HEK293 (cell line): ENCODE results near the gene DPYSL3.

ENCODE experiments used
- CTCF ChIA-PET: fragments of 350-600 bp; formaldehyde crosslinking; extraction: SDS; loops from one replicate; lab custom pipeline; 2021; ENCODE audit warnings: antibody characterized with exemption; lab: Yijun Ruan, JAX
- POLR2A ChIA-PET: fragments of 300-600 bp; formaldehyde crosslinking; extraction: SDS; loops from one replicate; lab custom pipeline; 2020; ENCODE audit warnings: antibody characterized with exemption, inconsistent platforms; lab: Yijun Ruan, JAX
- H3K27ac ChIP-seq: fragments of 200-500 bp; sonication (Bioruptor generic); 2 replicates; pipeline ENCODE4 v1.5.1; 2014; ENCODE audit warnings: low read depth, low read length, control low read depth, inconsistent platforms; ENCODE audit errors: extremely low read depth
- H3K36me3 ChIP-seq, 2 experiments: fragments of 200-500 bp in 1 of 2; sonication (Bioruptor generic) in 1 of 2; 1 replicate in 1 of 2; 2 replicates in 1 of 2; pipeline ENCODE4 v1.5.1; 2014 to 2017; ENCODE audit warnings: inconsistent platforms in 2 of 2, low read length in 2 of 2; ENCODE audit not compliant: control insufficient read depth in 2 of 2, insufficient read depth in 1 of 2
- H3K4me1 ChIP-seq: fragments of 200-500 bp; sonication (Bioruptor generic); 2 replicates; pipeline ENCODE4 v1.5.1; 2014; ENCODE audit warnings: mild to moderate bottlenecking, low read length, inconsistent platforms; ENCODE audit not compliant: control insufficient read depth, insufficient read depth
- H3K4me3 ChIP-seq: 2 replicates; pipeline ENCODE4 v1.5.1; 2011; ENCODE audit warnings: low read depth, mild to moderate bottlenecking, control low read depth, low read length, moderate library complexity
- H3K9me3 ChIP-seq: fragments of 200-500 bp; sonication (Bioruptor generic); 2 replicates; pipeline ENCODE4 v1.5.1; 2014; ENCODE audit warnings: low read depth, low read length, inconsistent platforms; ENCODE audit not compliant: control insufficient read depth, insufficient read depth
- GFI1B ChIP-seq: fragments of 450-650 bp; formaldehyde crosslinking; IDR thresholded peaks from 2 replicates; pipeline ENCODE4 v1.5.1; 2016; ENCODE audit warnings: missing biosample characterization, missing genetic modification characterization
- SETDB1 ChIP-seq: IDR thresholded peaks from one replicate; pipeline ENCODE4 v1.6.1; 2017; ENCODE audit warnings: mild to moderate bottlenecking, low read length, moderate library complexity, mixed read lengths; ENCODE audit not compliant: insufficient read length
- TRIM28 ChIP-seq: IDR thresholded peaks from 2 replicates; pipeline ENCODE4 v1.6.1; 2011; ENCODE audit warnings: low read length, control low read depth, borderline replicate concordance
- ZNF121 ChIP-seq: fragments of 450-650 bp; formaldehyde crosslinking; IDR thresholded peaks from 2 replicates; pipeline ENCODE4 v1.5.1; 2016; ENCODE audit warnings: missing biosample characterization, missing genetic modification characterization
- ZNF138 ChIP-seq: fragments of 450-650 bp; formaldehyde crosslinking; IDR thresholded peaks from 2 replicates; pipeline ENCODE4 v1.5.1; 2016; ENCODE audit warnings: missing biosample characterization, missing genetic modification characterization, borderline replicate concordance
- ZNF155 ChIP-seq: fragments of 450-650 bp; formaldehyde crosslinking; IDR thresholded peaks from 2 replicates; pipeline ENCODE4 v1.5.1; 2016; ENCODE audit warnings: missing biosample characterization, missing genetic modification characterization
- ZNF544 ChIP-seq: fragments of 450-650 bp; formaldehyde crosslinking; IDR thresholded peaks from 2 replicates; pipeline ENCODE4 v1.5.0; 2017; ENCODE audit warnings: missing biosample characterization, missing genetic modification characterization
- ZNF560 ChIP-seq: fragments of 450-650 bp; formaldehyde crosslinking; IDR thresholded peaks from 2 replicates; pipeline ENCODE4 v1.5.1; 2017; ENCODE audit warnings: missing biosample characterization, missing genetic modification characterization, borderline replicate concordance
- ZNF658 ChIP-seq: fragments of 450-650 bp; formaldehyde crosslinking; IDR thresholded peaks from 2 replicates; pipeline ENCODE4; 2016; ENCODE audit warnings: missing biosample characterization, missing genetic modification characterization
- ZNF664 ChIP-seq: fragments of 450-650 bp; formaldehyde crosslinking; IDR thresholded peaks from 2 replicates; pipeline ENCODE4 v1.5.1; 2016; ENCODE audit warnings: missing biosample characterization, missing genetic modification characterization
- ZNF76 ChIP-seq: fragments of 450-650 bp; formaldehyde crosslinking; IDR thresholded peaks from 2 replicates; pipeline ENCODE4; 2016; ENCODE audit warnings: low read depth, missing biosample characterization, missing genetic modification characterization, borderline replicate concordance
- TF ChIP-seq, protein P1 (sequence below): fragments of 450-650 bp; formaldehyde crosslinking; IDR thresholded peaks from 2 replicates; pipeline ENCODE4 v1.5.1; 2016; ENCODE audit warnings: missing biosample characterization, missing genetic modification characterization
- TF ChIP-seq, protein P2 (sequence below): fragments of 450-650 bp; formaldehyde crosslinking; IDR thresholded peaks from 2 replicates; pipeline ENCODE4 v1.5.1; 2016; ENCODE audit warnings: missing biosample characterization, missing genetic modification characterization
- TF ChIP-seq, protein P3 (sequence below): fragments of 450-650 bp; formaldehyde crosslinking; IDR thresholded peaks from 2 replicates; pipeline ENCODE4 v1.5.1; 2016; ENCODE audit warnings: missing biosample characterization, missing genetic modification characterization
- TF ChIP-seq, protein P4 (sequence below): fragments of 450-650 bp; formaldehyde crosslinking; IDR thresholded peaks from 2 replicates; pipeline ENCODE4 v1.5.1; 2016; ENCODE audit warnings: missing biosample characterization, missing genetic modification characterization
- TF ChIP-seq, protein P5 (sequence below): fragments of 450-650 bp; formaldehyde crosslinking; IDR thresholded peaks from 2 replicates; pipeline ENCODE4 v1.5.1; 2016; ENCODE audit warnings: missing biosample characterization, missing genetic modification characterization
- TF ChIP-seq, protein P6 (sequence below): fragments of 450-650 bp; IDR thresholded peaks from 2 replicates; pipeline ENCODE4 v1.5.1; 2018; ENCODE audit warnings: missing biosample characterization, missing genetic modification characterization

DPYSL3 gene

DNA sequence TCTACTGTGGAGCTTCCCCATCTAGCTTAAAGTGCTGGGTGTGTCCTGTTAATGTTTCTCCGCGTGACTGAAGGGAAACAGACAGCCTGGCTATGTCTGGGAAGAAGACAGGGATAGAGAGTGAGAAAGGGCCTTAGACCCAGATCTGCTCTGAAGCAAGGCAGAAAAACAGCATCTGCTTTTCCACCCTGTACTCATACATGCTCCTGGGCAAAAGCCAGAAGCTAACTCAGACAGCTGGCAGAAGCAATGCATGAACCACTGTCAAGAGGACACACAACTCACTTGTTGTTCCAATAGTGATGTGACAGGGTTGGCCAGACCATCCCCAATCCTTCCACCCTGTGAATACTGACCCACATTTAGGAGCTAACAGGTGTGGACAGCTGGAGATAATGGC, 63.3 kb downstream of the DPYSL3 start:
- ChIA-PET POLR2A (interaction anchor here (0.5 kb wide), 1 partner anchor 143 kb away, joined by 4 read pairs; no protein-coding TSS in a partner anchor), CTCF (interaction anchor here (0.6 to 1.8 kb wide), 3 partner anchors 113 to 726 kb away, joined by 3 to 7 read pairs (median 4); no protein-coding TSS in a partner anchor)

DNA sequence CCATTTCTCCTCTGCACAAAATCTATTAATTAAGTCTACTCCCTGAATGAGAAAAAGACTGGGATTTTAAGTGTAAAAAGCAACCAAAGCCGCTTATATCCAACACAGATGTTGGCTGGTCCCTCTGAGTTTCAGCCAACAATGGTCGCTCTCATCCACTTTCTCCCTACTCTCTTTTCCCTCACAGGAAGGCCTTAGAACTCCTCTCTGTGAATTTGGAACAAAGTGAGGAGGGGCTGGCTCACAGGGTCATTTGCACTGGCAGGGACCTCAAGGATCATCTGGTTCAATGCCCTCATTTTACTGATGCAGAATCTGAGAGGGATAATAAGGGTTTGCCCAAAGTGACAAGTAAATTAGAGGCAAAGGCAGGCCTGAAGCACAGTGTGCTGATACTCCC, 64.0 kb downstream of the DPYSL3 start:
- Histone ChIP-seq H3K4me3 (no peak overlapping the region), H3K9me3 (no peaks in the 10 kb centered on the region), H3K27ac (no peak overlapping the region), H3K4me1 (peaks cover 2% of the 10 kb centered on the region; the same call in 1 of the 2 replicates), H3K36me3 (no peaks in the 10 kb centered on the region)
- CTCF ChIA-PET: interaction anchor here (1.8 kb wide), 1 partner anchor 114 kb away, joined by 7 read pairs; no protein-coding TSS in a partner anchor
- TF ChIP-seq ZNF664 (no peak), ZNF121 (no peak)
- POLR2A ChIA-PET: no interaction called here

More for the DNA sequence above, 63.3 kb downstream of the DPYSL3 start:
- no peaks in the 10 kb centered on the region for H3K36me3 ChIP-seq
- H3K27ac ChIP-seq: no peak overlapping the region
- H3K4me1 ChIP-seq: peaks cover 2% of the 10 kb centered on the region; the same call in 1 of the 2 replicates
- TF ChIP-seq, protein P1, sequence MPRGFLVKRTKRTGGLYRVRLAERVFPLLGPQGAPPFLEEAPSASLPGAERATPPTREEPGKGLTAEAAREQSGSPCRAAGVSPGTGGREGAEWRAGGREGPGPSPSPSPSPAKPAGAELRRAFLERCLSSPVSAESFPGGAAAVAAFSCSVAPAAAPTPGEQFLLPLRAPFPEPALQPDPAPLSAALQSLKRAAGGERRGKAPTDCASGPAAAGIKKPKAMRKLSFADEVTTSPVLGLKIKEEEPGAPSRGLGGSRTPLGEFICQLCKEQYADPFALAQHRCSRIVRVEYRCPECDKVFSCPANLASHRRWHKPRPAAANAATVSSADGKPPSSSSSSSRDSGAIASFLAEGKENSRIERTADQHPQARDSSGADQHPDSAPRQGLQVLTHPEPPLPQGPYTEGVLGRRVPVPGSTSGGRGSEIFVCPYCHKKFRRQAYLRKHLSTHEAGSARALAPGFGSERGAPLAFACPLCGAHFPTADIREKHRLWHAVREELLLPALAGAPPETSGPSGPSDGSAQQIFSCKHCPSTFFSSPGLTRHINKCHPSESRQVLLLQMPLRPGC: no peak
- no peak overlapping the region for H3K4me3 ChIP-seq
- no peaks in the 10 kb centered on the region for H3K9me3 ChIP-seq

DNA sequence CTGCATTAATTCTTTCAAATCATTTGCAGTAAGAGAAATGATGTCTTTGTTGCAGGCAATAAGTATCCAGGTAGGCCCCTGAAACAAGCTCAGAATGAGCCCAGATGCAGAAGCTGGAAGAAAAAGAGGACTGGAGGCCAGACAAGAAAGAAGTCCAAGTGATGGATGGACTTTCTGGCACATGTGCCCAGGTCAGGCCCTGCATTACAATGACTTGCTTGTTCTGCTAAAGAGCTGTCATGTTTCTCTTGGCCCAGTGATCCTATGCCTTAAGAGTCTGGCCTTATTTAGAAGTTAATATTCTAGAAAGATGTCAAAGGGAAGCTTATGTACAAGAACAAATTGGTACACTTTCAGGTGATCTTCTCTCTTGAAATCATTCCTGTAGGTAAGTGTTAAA, 64.8 kb downstream of the DPYSL3 start:
- H3K4me3 ChIP-seq: no peak overlapping the region
- no peaks in the 10 kb centered on the region for H3K9me3 ChIP-seq
- H3K36me3 ChIP-seq: no peaks in the 10 kb centered on the region
- CTCF ChIA-PET: interaction anchor here (0.6 to 0.7 kb wide), 2 partner anchors 9 to 91 kb away, joined by 3 read pairs; no protein-coding TSS in a partner anchor
- no peak for TF ChIP-seq ZNF560
- TF ChIP-seq GFI1B: no peak
- POLR2A ChIA-PET: no interaction called here
- H3K4me1 ChIP-seq: no peaks in the 10 kb centered on the region; the same call in 1 of the 2 replicates
- H3K27ac ChIP-seq: no peak overlapping the region

DNA sequence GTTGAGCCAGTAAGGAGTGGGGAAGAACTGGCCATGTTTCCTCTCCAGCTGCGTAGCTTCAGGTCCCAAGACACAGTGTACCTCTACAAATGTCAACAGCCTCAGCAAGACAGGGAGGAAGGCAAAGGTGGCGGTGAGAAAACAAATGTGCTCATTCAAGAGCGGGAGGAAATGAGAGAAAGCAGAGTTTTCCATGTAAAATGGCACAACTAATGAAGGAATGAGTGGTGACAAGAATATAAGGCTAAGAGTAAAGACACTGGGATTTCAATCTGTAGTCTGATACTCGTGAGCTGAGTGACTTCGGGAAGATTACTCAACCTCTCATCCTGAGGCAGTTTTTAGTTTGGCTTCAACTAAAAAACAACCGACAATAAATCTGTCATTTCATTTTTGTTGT, 67.6 kb downstream of the DPYSL3 start:
- H3K27ac ChIP-seq: no peak overlapping the region
- ChIA-PET CTCF (interaction anchor here (0.7 kb wide), 1 partner anchor 10 kb away, joined by 5 read pairs; no protein-coding TSS in a partner anchor), POLR2A (no interaction called here)
- peaks cover 3% of the 10 kb centered on the region; the same call in 1 of the 2 replicates for H3K4me1 ChIP-seq
- H3K4me3 ChIP-seq: no peak overlapping the region
- H3K36me3 ChIP-seq: no peaks in the 10 kb centered on the region
- no peaks in the 10 kb centered on the region for H3K9me3 ChIP-seq
- TF ChIP-seq, protein P2, sequence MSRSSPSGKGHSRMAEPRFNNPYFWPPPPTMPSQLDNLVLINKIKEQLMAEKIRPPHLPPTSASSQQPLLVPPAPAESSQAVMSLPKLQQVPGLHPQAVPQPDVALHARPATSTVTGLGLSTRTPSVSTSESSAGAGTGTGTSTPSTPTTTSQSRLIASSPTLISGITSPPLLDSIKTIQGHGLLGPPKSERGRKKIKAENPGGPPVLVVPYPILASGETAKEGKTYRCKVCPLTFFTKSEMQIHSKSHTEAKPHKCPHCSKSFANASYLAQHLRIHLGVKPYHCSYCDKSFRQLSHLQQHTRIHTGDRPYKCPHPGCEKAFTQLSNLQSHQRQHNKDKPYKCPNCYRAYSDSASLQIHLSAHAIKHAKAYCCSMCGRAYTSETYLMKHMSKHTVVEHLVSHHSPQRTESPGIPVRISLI (tag by site-specific recombination): no peak
- TF ChIP-seq SETDB1: no peak
- no peak for TF ChIP-seq ZNF544
- TF ChIP-seq ZNF138 (tag by site-specific recombination): no peak
- TF ChIP-seq, protein P3, sequence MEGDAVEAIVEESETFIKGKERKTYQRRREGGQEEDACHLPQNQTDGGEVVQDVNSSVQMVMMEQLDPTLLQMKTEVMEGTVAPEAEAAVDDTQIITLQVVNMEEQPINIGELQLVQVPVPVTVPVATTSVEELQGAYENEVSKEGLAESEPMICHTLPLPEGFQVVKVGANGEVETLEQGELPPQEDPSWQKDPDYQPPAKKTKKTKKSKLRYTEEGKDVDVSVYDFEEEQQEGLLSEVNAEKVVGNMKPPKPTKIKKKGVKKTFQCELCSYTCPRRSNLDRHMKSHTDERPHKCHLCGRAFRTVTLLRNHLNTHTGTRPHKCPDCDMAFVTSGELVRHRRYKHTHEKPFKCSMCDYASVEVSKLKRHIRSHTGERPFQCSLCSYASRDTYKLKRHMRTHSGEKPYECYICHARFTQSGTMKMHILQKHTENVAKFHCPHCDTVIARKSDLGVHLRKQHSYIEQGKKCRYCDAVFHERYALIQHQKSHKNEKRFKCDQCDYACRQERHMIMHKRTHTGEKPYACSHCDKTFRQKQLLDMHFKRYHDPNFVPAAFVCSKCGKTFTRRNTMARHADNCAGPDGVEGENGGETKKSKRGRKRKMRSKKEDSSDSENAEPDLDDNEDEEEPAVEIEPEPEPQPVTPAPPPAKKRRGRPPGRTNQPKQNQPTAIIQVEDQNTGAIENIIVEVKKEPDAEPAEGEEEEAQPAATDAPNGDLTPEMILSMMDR (tag by site-specific recombination): no peak
- TF ChIP-seq, protein P4, sequence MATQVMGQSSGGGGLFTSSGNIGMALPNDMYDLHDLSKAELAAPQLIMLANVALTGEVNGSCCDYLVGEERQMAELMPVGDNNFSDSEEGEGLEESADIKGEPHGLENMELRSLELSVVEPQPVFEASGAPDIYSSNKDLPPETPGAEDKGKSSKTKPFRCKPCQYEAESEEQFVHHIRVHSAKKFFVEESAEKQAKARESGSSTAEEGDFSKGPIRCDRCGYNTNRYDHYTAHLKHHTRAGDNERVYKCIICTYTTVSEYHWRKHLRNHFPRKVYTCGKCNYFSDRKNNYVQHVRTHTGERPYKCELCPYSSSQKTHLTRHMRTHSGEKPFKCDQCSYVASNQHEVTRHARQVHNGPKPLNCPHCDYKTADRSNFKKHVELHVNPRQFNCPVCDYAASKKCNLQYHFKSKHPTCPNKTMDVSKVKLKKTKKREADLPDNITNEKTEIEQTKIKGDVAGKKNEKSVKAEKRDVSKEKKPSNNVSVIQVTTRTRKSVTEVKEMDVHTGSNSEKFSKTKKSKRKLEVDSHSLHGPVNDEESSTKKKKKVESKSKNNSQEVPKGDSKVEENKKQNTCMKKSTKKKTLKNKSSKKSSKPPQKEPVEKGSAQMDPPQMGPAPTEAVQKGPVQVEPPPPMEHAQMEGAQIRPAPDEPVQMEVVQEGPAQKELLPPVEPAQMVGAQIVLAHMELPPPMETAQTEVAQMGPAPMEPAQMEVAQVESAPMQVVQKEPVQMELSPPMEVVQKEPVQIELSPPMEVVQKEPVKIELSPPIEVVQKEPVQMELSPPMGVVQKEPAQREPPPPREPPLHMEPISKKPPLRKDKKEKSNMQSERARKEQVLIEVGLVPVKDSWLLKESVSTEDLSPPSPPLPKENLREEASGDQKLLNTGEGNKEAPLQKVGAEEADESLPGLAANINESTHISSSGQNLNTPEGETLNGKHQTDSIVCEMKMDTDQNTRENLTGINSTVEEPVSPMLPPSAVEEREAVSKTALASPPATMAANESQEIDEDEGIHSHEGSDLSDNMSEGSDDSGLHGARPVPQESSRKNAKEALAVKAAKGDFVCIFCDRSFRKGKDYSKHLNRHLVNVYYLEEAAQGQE: no peak
- TF ChIP-seq TRIM28: no peak
- TF ChIP-seq, protein P5, sequence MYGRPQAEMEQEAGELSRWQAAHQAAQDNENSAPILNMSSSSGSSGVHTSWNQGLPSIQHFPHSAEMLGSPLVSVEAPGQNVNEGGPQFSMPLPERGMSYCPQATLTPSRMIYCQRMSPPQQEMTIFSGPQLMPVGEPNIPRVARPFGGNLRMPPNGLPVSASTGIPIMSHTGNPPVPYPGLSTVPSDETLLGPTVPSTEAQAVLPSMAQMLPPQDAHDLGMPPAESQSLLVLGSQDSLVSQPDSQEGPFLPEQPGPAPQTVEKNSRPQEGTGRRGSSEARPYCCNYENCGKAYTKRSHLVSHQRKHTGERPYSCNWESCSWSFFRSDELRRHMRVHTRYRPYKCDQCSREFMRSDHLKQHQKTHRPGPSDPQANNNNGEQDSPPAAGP (tag by site-specific recombination): no peak
- TF ChIP-seq, protein P6, sequence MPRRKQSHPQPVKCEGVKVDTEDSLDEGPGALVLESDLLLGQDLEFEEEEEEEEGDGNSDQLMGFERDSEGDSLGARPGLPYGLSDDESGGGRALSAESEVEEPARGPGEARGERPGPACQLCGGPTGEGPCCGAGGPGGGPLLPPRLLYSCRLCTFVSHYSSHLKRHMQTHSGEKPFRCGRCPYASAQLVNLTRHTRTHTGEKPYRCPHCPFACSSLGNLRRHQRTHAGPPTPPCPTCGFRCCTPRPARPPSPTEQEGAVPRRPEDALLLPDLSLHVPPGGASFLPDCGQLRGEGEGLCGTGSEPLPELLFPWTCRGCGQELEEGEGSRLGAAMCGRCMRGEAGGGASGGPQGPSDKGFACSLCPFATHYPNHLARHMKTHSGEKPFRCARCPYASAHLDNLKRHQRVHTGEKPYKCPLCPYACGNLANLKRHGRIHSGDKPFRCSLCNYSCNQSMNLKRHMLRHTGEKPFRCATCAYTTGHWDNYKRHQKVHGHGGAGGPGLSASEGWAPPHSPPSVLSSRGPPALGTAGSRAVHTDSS: no peak
- no peak for TF ChIP-seq ZNF155
- no peak for TF ChIP-seq ZNF658 (tag by site-specific recombination)
- no peak for TF ChIP-seq ZNF76 (tag by site-specific recombination)
